DND-41 (cell line): ENCODE results near the gene ACTA2.

ENCODE experiments used
- EZH2 ChIP-seq: IDR thresholded peaks from 3 replicates; pipeline ENCODE4 v1.6.1; 2012; ENCODE audit warnings: borderline replicate concordance, low read depth, mild to moderate bottlenecking, moderate library complexity, low read length, inconsistent platforms; ENCODE audit not compliant: severe bottlenecking
- TF ChIP-seq, protein P1 (sequence below): IDR thresholded peaks from 2 replicates; pipeline ENCODE4 v1.5.1; 2012; ENCODE audit warnings: borderline replicate concordance, low read length, moderate library complexity, mild to moderate bottlenecking; ENCODE audit not compliant: poor library complexity, severe bottlenecking; ENCODE audit errors: extremely low read depth

DNA sequence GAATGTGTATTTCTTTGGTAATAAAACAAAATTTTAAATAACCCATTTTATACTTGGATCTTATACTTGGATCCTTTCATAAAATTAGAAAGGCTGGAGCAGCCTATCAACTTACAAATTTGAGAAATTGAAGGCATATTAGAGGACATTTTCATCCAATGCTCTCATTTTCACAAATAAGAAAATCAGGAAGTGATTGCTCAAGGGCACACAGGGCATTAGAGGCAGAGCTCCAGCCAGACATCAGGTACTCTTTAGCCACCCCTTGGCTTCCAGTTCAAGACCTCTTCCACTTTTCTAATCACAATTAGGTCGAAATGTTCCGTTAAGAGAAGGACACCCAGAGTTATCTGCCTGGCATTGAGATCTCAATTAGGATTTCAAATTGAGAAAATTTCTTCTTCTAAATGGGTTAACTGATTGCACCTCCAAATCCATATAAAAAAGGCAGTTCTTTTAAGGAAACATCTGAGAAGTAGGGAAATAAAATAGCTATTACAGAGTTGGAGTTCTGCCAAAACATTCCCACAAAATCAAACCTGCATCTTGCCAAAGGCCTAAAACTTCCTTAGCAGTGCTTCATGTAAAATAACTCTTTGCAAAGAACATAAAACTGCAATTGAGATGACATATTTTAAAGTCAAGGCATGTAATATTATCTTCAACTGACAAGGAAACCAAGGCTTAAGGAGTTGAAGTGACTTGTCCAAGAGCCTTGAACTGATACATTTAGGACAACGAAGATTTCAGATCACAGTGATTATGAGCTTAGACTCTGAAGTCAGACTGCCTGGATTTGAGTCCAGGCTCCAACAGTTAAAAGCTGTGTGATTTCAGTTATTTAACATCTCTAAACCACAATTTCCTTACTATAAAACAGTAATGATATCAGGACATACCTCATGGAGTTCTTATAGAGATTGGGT lies 2.4 kb downstream of the ACTA2 start:
- TF ChIP-seq, protein P1, sequence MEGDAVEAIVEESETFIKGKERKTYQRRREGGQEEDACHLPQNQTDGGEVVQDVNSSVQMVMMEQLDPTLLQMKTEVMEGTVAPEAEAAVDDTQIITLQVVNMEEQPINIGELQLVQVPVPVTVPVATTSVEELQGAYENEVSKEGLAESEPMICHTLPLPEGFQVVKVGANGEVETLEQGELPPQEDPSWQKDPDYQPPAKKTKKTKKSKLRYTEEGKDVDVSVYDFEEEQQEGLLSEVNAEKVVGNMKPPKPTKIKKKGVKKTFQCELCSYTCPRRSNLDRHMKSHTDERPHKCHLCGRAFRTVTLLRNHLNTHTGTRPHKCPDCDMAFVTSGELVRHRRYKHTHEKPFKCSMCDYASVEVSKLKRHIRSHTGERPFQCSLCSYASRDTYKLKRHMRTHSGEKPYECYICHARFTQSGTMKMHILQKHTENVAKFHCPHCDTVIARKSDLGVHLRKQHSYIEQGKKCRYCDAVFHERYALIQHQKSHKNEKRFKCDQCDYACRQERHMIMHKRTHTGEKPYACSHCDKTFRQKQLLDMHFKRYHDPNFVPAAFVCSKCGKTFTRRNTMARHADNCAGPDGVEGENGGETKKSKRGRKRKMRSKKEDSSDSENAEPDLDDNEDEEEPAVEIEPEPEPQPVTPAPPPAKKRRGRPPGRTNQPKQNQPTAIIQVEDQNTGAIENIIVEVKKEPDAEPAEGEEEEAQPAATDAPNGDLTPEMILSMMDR = no peak
- no peak for TF ChIP-seq EZH2
